HepG2 (cell line): ENCODE measurements around the gene IL6R. TPM values are rescaled to one million over a fixed set of nuclear protein-coding genes. Genes with fewer than 3 reads are reported as not detected.

ENCODE experiments used
- HOXA3 ChIP-seq: sonication (generic); formaldehyde crosslinking; IDR thresholded peaks from 2 replicates; pipeline ENCODE4 v1.5.0; 2020; ENCODE audit warnings: missing genetic modification reagents
- KDM2A ChIP-seq: sonication (generic); formaldehyde crosslinking; IDR thresholded peaks from 2 replicates; pipeline ENCODE4 v1.4.0; 2020; ENCODE audit warnings: low read depth, missing genetic modification reagents, borderline replicate concordance
- MAF1 ChIP-seq: sonication (generic); formaldehyde crosslinking; IDR thresholded peaks from 2 replicates; pipeline ENCODE4 v1.5.0; 2020; ENCODE audit warnings: missing genetic modification reagents, borderline replicate concordance
- MED8 ChIP-seq: sonication (generic); formaldehyde crosslinking; IDR thresholded peaks from 2 replicates; pipeline ENCODE4 v1.8.1; 2023; ENCODE audit warnings: mild to moderate bottlenecking, missing genetic modification reagents; ENCODE audit not compliant: insufficient replicate concordance
- PRPF4 ChIP-seq: fragments of 200-400 bp; formaldehyde crosslinking; IDR thresholded peaks from 2 replicates; pipeline ENCODE4 v1.6.1; 2016; ENCODE audit warnings: low read length, low read depth; ENCODE audit not compliant: poor library complexity, severe bottlenecking
- RBFOX2 ChIP-seq: fragments of 200-400 bp; formaldehyde crosslinking; IDR thresholded peaks from 2 replicates; pipeline ENCODE4 v1.6.1; 2017; ENCODE audit warnings: low read depth, mild to moderate bottlenecking, low read length
- RXRA ChIP-seq: sonication (generic); formaldehyde crosslinking; IDR thresholded peaks from 2 replicates; pipeline ENCODE4 v1.5.1; 2020; ENCODE audit warnings: missing genetic modification reagents
- SOX13 ChIP-seq, 3 experiments: fragments of 450-650 bp in 1 of 3; sonication (generic) in 1 of 3; formaldehyde crosslinking in 1 of 3; IDR thresholded peaks in 2 of 3; conservative IDR thresholded peaks in 1 of 3; 2 replicates each; pipeline versions ENCODE4 v1.5.0 to v1.6.1; 2016 to 2020; ENCODE audit warnings: antibody characterized with exemption in 1 of 3, mild to moderate bottlenecking in 1 of 3, missing compliant biosample characterization in 1 of 3, missing genetic modification reagents in 1 of 3, moderate library complexity in 1 of 3
- ZBTB7A ChIP-seq: sonication (generic); formaldehyde crosslinking; IDR thresholded peaks from 2 replicates; pipeline ENCODE4 v1.8.0; 2022; ENCODE audit warnings: mild to moderate bottlenecking, missing genetic modification reagents
- ZBTB7B ChIP-seq: sonication (generic); formaldehyde crosslinking; IDR thresholded peaks from 2 replicates; pipeline ENCODE4 v1.4.0; 2020; ENCODE audit warnings: missing genetic modification reagents
- ZNF160 ChIP-seq: sonication (generic); formaldehyde crosslinking; IDR thresholded peaks from 2 replicates; pipeline ENCODE4 v1.8.0; 2022; ENCODE audit warnings: mild to moderate bottlenecking, inconsistent platforms, missing genetic modification reagents
- ZNF354B ChIP-seq: sonication (generic); formaldehyde crosslinking; IDR thresholded peaks from 2 replicates; pipeline ENCODE4 v1.8.0; 2022; ENCODE audit warnings: mild to moderate bottlenecking, missing genetic modification reagents
- ZNF644 ChIP-seq: IDR thresholded peaks from 2 replicates; pipeline ENCODE4 v1.6.1; 2016; ENCODE audit warnings: low read depth
- polyA plus RNA-seq, 8 experiments: library from polyadenylated mRNA; depleted of rRNA in 3 of 8; stranded (reverse) in 7 of 8; unstranded in 1 of 8; fragments of >200 nt; fragmentation: Illumina TruSeq in 4 of 8; extraction: Trizol in 4 of 8; gene quantifications; 2 replicates each; pipeline versions ENCODE4 v1.2.1 to v1.2.3, GENCODE V29; 2011 to 2016; ENCODE audit warnings: low read depth in 4 of 8, missing spikeins in 1 of 8, mixed read lengths in 1 of 8; ENCODE audit not compliant: insufficient read depth in 1 of 8
- total RNA-seq, 5 experiments: library from RNA; depleted of rRNA; stranded (reverse); fragments of >200 nt; fragmentation: Illumina TruSeq; extraction: Trizol; gene quantifications; 2 replicates each; pipeline ENCODE4 v1.2.3, GENCODE V29; 2016; ENCODE audit warnings: low read depth in 1 of 5
- TF ChIP-seq, protein P1 (sequence below): sonication (generic); formaldehyde crosslinking; IDR thresholded peaks from 2 replicates; pipeline ENCODE4 v1.4.0; 2020; ENCODE audit warnings: mild to moderate bottlenecking, missing genetic modification reagents, borderline replicate concordance
- TF ChIP-seq, protein P2 (sequence below): sonication (generic); formaldehyde crosslinking; IDR thresholded peaks from 2 replicates; pipeline ENCODE4 v1.4.0; 2020; ENCODE audit warnings: missing genetic modification reagents
- TF ChIP-seq, protein P3 (sequence below): fragments of 450-650 bp; IDR thresholded peaks from 2 replicates; pipeline ENCODE4 v1.6.1; 2017; ENCODE audit warnings: mild to moderate bottlenecking

IL6R gene
- total and polyA plus RNA-seq, 2 of the 13 experiments (the other 11 are each of a cell fraction or from before 2014, with no cell fraction given) = 5.0 to 24.5 TPM

DNA sequence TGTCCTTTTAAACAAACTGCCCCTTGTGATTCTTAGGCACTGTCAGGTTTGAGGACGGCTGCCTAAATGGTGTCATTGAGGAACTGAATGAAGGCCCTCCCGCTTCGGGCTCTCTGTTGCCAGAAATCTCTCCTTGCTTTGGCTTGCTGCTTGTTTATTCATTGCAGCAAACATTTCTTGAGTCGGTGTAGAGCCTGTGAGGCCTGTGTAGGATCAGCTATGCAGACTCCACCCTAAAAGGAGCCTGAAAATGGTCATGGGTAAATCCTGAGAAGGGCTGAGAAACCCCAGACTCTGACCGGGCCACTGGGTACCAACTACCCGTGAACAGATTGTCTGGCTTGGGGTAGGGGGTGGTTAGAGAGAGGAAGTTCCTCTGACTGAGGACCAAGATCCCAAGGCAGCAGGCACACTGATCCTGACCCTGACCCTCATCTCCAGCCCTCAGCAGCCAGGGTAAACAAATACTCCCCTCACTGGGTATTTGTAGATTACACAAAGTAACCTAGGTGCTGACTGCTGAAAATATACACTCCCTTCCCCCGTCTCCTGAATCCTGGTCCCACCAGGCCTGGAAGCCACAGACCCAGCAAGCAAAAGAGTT lies 3.1 kb downstream of the IL6R start (continued):
- TF ChIP-seq, protein P1, sequence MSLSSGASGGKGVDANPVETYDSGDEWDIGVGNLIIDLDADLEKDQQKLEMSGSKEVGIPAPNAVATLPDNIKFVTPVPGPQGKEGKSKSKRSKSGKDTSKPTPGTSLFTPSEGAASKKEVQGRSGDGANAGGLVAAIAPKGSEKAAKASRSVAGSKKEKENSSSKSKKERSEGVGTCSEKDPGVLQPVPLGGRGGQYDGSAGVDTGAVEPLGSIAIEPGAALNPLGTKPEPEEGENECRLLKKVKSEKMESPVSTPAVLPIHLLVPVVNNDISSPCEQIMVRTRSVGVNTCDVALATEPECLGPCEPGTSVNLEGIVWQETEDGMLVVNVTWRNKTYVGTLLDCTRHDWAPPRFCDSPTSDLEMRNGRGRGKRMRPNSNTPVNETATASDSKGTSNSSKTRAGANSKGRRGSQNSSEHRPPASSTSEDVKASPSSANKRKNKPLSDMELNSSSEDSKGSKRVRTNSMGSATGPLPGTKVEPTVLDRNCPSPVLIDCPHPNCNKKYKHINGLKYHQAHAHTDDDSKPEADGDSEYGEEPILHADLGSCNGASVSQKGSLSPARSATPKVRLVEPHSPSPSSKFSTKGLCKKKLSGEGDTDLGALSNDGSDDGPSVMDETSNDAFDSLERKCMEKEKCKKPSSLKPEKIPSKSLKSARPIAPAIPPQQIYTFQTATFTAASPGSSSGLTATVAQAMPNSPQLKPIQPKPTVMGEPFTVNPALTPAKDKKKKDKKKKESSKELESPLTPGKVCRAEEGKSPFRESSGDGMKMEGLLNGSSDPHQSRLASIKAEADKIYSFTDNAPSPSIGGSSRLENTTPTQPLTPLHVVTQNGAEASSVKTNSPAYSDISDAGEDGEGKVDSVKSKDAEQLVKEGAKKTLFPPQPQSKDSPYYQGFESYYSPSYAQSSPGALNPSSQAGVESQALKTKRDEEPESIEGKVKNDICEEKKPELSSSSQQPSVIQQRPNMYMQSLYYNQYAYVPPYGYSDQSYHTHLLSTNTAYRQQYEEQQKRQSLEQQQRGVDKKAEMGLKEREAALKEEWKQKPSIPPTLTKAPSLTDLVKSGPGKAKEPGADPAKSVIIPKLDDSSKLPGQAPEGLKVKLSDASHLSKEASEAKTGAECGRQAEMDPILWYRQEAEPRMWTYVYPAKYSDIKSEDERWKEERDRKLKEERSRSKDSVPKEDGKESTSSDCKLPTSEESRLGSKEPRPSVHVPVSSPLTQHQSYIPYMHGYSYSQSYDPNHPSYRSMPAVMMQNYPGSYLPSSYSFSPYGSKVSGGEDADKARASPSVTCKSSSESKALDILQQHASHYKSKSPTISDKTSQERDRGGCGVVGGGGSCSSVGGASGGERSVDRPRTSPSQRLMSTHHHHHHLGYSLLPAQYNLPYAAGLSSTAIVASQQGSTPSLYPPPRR = peak; percentile 84; the same call in 1 of the 2 replicates
- TF ChIP-seq PRPF4 (no peak), MAF1 (CRISPR knock-in tag) (no peak), ZBTB7A (CRISPR knock-in tag) (no peak; the same call in 1 of the 2 replicates), ZNF644 (0 out of 2 replicates have a peak, but pooled peaks have one; percentile 39), RBFOX2 (no peak), KDM2A (CRISPR knock-in tag) (0 out of 2 replicates have a peak, but pooled peaks have one; percentile 21), MED8 (no peak), ZNF160 (CRISPR knock-in tag) (no peak), HOXA3 (peak; percentile 39; the same call in 1 of the 2 replicates), SOX13 (IDR thresholded peaks at IDR 0.05) (no peak), SOX13 (CRISPR knock-in tag; conservative IDR thresholded peaks at IDR 0.05 in 1 of 2, IDR thresholded peaks at IDR 0.05 in 1 of 2) (peak in 1 of 2 experiments; percentile 54; a peak in 1 of 4 replicates), RXRA (CRISPR knock-in tag) (peak; percentile 58; the same call in 1 of the 2 replicates), ZNF354B (CRISPR knock-in tag) (no peak), ZBTB7B (peak; percentile 60; the same call in 1 of the 2 replicates)
- TF ChIP-seq, protein P2, sequence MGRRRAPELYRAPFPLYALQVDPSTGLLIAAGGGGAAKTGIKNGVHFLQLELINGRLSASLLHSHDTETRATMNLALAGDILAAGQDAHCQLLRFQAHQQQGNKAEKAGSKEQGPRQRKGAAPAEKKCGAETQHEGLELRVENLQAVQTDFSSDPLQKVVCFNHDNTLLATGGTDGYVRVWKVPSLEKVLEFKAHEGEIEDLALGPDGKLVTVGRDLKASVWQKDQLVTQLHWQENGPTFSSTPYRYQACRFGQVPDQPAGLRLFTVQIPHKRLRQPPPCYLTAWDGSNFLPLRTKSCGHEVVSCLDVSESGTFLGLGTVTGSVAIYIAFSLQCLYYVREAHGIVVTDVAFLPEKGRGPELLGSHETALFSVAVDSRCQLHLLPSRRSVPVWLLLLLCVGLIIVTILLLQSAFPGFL (CRISPR knock-in tag) = no peak
- TF ChIP-seq, protein P3, sequence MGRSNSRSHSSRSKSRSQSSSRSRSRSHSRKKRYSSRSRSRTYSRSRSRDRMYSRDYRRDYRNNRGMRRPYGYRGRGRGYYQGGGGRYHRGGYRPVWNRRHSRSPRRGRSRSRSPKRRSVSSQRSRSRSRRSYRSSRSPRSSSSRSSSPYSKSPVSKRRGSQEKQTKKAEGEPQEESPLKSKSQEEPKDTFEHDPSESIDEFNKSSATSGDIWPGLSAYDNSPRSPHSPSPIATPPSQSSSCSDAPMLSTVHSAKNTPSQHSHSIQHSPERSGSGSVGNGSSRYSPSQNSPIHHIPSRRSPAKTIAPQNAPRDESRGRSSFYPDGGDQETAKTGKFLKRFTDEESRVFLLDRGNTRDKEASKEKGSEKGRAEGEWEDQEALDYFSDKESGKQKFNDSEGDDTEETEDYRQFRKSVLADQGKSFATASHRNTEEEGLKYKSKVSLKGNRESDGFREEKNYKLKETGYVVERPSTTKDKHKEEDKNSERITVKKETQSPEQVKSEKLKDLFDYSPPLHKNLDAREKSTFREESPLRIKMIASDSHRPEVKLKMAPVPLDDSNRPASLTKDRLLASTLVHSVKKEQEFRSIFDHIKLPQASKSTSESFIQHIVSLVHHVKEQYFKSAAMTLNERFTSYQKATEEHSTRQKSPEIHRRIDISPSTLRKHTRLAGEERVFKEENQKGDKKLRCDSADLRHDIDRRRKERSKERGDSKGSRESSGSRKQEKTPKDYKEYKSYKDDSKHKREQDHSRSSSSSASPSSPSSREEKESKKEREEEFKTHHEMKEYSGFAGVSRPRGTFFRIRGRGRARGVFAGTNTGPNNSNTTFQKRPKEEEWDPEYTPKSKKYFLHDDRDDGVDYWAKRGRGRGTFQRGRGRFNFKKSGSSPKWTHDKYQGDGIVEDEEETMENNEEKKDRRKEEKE = no peak
